ENCODE data around the gene PKD1.

GRCh38 chr16:2040787-2041522 is 94.7 kb downstream of the PKD1 start:
- TF ChIP-seq, protein P1, sequence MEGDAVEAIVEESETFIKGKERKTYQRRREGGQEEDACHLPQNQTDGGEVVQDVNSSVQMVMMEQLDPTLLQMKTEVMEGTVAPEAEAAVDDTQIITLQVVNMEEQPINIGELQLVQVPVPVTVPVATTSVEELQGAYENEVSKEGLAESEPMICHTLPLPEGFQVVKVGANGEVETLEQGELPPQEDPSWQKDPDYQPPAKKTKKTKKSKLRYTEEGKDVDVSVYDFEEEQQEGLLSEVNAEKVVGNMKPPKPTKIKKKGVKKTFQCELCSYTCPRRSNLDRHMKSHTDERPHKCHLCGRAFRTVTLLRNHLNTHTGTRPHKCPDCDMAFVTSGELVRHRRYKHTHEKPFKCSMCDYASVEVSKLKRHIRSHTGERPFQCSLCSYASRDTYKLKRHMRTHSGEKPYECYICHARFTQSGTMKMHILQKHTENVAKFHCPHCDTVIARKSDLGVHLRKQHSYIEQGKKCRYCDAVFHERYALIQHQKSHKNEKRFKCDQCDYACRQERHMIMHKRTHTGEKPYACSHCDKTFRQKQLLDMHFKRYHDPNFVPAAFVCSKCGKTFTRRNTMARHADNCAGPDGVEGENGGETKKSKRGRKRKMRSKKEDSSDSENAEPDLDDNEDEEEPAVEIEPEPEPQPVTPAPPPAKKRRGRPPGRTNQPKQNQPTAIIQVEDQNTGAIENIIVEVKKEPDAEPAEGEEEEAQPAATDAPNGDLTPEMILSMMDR (IDR thresholded peaks at IDR 0.05): no peak
- no peak for TF ChIP-seq EP300 (IDR thresholded peaks at IDR 0.05)
